Common myeloid progenitor, CD34-positive (primary cell): ENCODE results near the gene FAM3B.

Experiments used
- CTCF ChIA-PET: fragments of 350-600 bp; sonication (Branson Sonifier 250); formaldehyde crosslinking; loops from one replicate; lab custom pipeline; 2021; ENCODE audit warnings: antibody characterized with exemption; lab: Charles Lee
- POLR2A ChIA-PET: fragments of 350-600 bp; sonication (Branson Sonifier 250); formaldehyde crosslinking; loops from one replicate; lab custom pipeline; 2021; ENCODE audit warnings: antibody characterized with exemption; lab: Charles Lee
- DNase-seq, 3 donors: peaks; one replicate each; pipeline versions ENCODE4 v3.0.0 to v3.0.0-alpha.2; 2013
- H3K27ac ChIP-seq, 2 experiments: 1 replicate in 1 of 2; 2 replicates in 1 of 2; pipeline ENCODE4 v1.7.0; 2013; ENCODE audit warnings: inconsistent platforms in 2 of 2, low read length in 2 of 2, mild to moderate bottlenecking in 2 of 2, low read depth in 1 of 2, moderate library complexity in 1 of 2; ENCODE audit not compliant: severe bottlenecking in 2 of 2, insufficient read depth in 1 of 2, poor library complexity in 1 of 2
- H3K27me3 ChIP-seq, 5 experiments: replicated peaks in 2 of 5; 1 replicate in 3 of 5; 2 replicates in 2 of 5; pipeline versions ENCODE4 v1.6.1 to v1.7.0; 2013; ENCODE audit warnings: low read length in 4 of 5, mild to moderate bottlenecking in 2 of 5, moderate library complexity in 2 of 5, inconsistent platforms in 1 of 5; ENCODE audit not compliant: insufficient read depth in 5 of 5, control insufficient read depth in 4 of 5
- H3K36me3 ChIP-seq, 4 experiments: 1 replicate in 2 of 4; 2 replicates in 2 of 4; pipeline versions ENCODE4 v1.6.1 to v1.7.0; 2013; ENCODE audit warnings: low read length in 3 of 4, control low read depth in 1 of 4, mild to moderate bottlenecking in 1 of 4; ENCODE audit not compliant: control insufficient read depth in 4 of 4, insufficient read depth in 4 of 4
- H3K4me1 ChIP-seq, 4 experiments: 1 replicate in 3 of 4; 2 replicates in 1 of 4; pipeline versions ENCODE4 v1.6.1 to v1.7.1; 2013; ENCODE audit warnings: low read length in 3 of 4, mild to moderate bottlenecking in 3 of 4, control low read depth in 1 of 4, inconsistent platforms in 1 of 4, moderate library complexity in 1 of 4; ENCODE audit not compliant: control insufficient read depth in 4 of 4, insufficient read depth in 4 of 4; ENCODE audit errors: control extremely low read depth in 1 of 4
- H3K4me3 ChIP-seq, 7 experiments: 1 replicate in 4 of 7; 2 replicates in 3 of 7; pipeline versions ENCODE4 v1.5.1 to v1.7.0; 2013; ENCODE audit warnings: mild to moderate bottlenecking in 7 of 7, low read length in 6 of 7, moderate library complexity in 6 of 7, inconsistent platforms in 2 of 7, low read depth in 2 of 7, control low read depth in 1 of 7; ENCODE audit not compliant: insufficient read depth in 4 of 7, control insufficient read depth in 1 of 7; ENCODE audit errors: extremely low read depth in 1 of 7
- H3K9me3 ChIP-seq, 5 experiments: 1 replicate in 4 of 5; 2 replicates in 1 of 5; pipeline versions ENCODE4 v1.6.1 to v1.7.1; 2013; ENCODE audit warnings: low read length in 4 of 5, mild to moderate bottlenecking in 2 of 5, inconsistent platforms in 1 of 5, low read depth in 1 of 5, moderate library complexity in 1 of 5; ENCODE audit not compliant: control insufficient read depth in 4 of 5, insufficient read depth in 2 of 5; ENCODE audit errors: control extremely low read depth in 1 of 5
- WGBS: methylation state at CpG from one replicate; pipeline ENCODE4 v1.1.5; 2013; ENCODE audit not compliant: insufficient coverage; 5-methylcytosine and 5-hydroxymethylcytosine counted together

FAM3B gene

DNA sequence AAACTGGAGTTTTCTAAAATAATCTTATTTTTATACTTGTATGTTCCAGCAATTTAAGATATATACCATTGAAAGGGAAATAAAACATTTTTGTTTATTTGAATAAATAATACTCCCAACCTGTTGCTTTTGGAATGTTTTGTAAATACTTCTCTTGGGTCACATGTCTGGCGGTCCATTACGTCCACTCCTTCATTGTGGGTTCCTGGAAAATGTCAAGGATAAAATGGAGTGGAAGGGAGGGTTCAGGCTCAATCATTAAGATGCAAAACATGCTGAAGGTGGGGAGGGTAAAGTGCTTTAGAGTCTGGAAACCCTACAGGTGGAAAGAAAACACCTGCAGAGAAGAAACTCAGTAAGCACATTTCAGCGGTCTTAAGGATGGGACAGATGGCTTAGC lies 34.2 kb upstream of the FAM3B start:
- H3K9me3 ChIP-seq: no peaks in the 10 kb centered on the region
- H3K4me1 ChIP-seq: no peaks in the 10 kb centered on the region
- 84% methylated on average over 3 of the region's 3 CpGs for WGBS
- DNase-seq: no peak
- H3K4me3 ChIP-seq: no peak overlapping the region
- CTCF ChIA-PET: interaction anchor here (0.7 to 6.6 kb wide), 21 partner anchors 8 to 330 kb away, joined by 3 to 101 read pairs (median 5); no protein-coding TSS in a partner anchor
- H3K27me3 ChIP-seq: peaks cover 3 to 14% (median 10%) of the 10 kb centered on the region in 5 experiments
- H3K36me3 ChIP-seq: no peaks in the 10 kb centered on the region
- no peak overlapping the region for H3K27ac ChIP-seq
- POLR2A ChIA-PET: interaction anchor here (1.2 kb wide), 1 partner anchor 178 kb away, joined by 4 read pairs; no protein-coding TSS in a partner anchor

- ChIA-PET POLR2A (no interaction called here), CTCF (interaction anchor here (0.7 to 6.6 kb wide), 36 partner anchors 9 to 534 kb away, joined by 3 to 101 read pairs (median 4); no protein-coding TSS in a partner anchor)
- H3K4me3 ChIP-seq: no peak overlapping the region
- WGBS: 26% methylated on average over 7 of the region's 8 CpGs
- no peaks in the 10 kb centered on the region for H3K4me1 ChIP-seq
- no peak overlapping the region for H3K27ac ChIP-seq
- H3K27me3 ChIP-seq: peaks cover 3 to 14% (median 10%) of the 10 kb centered on the region in 5 experiments
- peak; percentile 81 to 90 (median 85) for DNase-seq
- H3K36me3 ChIP-seq: no peaks in the 10 kb centered on the region
- no peaks in the 10 kb centered on the region for H3K9me3 ChIP-seq
These were observed 33.3 kb upstream of the FAM3B start for GRCh38 chr21:41283211-41283818.

DNA sequence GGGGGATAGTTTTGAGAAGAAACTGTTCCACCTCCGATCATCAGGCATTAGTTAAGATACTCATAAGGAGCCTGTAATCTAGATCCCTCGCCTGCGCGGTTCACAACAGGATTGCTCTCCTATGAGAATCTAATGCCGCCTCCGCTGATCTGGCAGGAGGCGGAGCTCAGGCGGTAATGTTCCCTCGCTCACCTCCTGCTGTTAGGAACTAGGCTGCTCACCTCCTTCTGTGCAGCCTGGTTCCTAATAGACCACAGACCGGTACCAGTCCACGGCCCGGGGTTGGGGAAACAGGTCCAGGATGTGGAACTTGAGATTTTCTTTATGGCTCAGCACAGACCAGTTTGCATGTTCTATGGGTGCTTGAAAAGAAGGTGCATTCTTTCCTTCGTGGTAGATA lies 27.2 kb upstream of the FAM3B start:
- DNase-seq: no peak
- no peaks in the 10 kb centered on the region for H3K36me3 ChIP-seq
- H3K4me1 ChIP-seq: peaks cover 0 to 8% (median 6%) of the 10 kb centered on the region in 4 experiments
- ChIA-PET POLR2A (no interaction called here), CTCF (no interaction called here)
- H3K27me3 ChIP-seq: peaks cover 0 to 21% (median 7%) of the 10 kb centered on the region in 5 experiments
- no peak overlapping the region for H3K27ac ChIP-seq
- no peak overlapping the region for H3K4me3 ChIP-seq
- WGBS: 79% methylated on average over 8 of the region's 13 CpGs
- H3K9me3 ChIP-seq: peaks cover 0 to 8% (median 2%) of the 10 kb centered on the region in 5 experiments

GRCh38 chr21:41290106-41290799 lies 26.3 kb upstream of the FAM3B start:
- Histone ChIP-seq H3K4me1 (peaks cover 0 to 8% (median 6%) of the 10 kb centered on the region in 4 experiments), H3K27me3 (peaks cover 0 to 21% (median 7%) of the 10 kb centered on the region in 5 experiments), H3K4me3 (no peak overlapping the region), H3K27ac (no peak overlapping the region), H3K36me3 (no peaks in the 10 kb centered on the region), H3K9me3 (peaks cover 0 to 8% (median 2%) of the 10 kb centered on the region in 5 experiments)
- POLR2A ChIA-PET: interaction anchor here (0.6 kb wide), 1 partner anchor 38 kb away, joined by 4 read pairs; no protein-coding TSS in a partner anchor
- 70% methylated on average over 16 of the region's 24 CpGs for WGBS
- CTCF ChIA-PET: no interaction called here
- no peak for DNase-seq

GRCh38 chr21:41294548-41295231 lies 21.9 kb upstream of the FAM3B start:
- peaks cover 0 to 21% (median 7%) of the 10 kb centered on the region in 5 experiments for H3K27me3 ChIP-seq
- no peaks in the 10 kb centered on the region for H3K36me3 ChIP-seq
- DNase-seq: no peak
- H3K27ac ChIP-seq: no peak overlapping the region
- H3K4me1 ChIP-seq: peaks cover 0 to 8% (median 6%) of the 10 kb centered on the region in 4 experiments
- WGBS: no CpG with 5 or more reads among the region's 1 CpG
- POLR2A ChIA-PET: no interaction called here
- peaks cover 0 to 12% (median 2%) of the 10 kb centered on the region in 5 experiments for H3K9me3 ChIP-seq
- CTCF ChIA-PET: no interaction called here
- H3K4me3 ChIP-seq: no peak overlapping the region

DNA sequence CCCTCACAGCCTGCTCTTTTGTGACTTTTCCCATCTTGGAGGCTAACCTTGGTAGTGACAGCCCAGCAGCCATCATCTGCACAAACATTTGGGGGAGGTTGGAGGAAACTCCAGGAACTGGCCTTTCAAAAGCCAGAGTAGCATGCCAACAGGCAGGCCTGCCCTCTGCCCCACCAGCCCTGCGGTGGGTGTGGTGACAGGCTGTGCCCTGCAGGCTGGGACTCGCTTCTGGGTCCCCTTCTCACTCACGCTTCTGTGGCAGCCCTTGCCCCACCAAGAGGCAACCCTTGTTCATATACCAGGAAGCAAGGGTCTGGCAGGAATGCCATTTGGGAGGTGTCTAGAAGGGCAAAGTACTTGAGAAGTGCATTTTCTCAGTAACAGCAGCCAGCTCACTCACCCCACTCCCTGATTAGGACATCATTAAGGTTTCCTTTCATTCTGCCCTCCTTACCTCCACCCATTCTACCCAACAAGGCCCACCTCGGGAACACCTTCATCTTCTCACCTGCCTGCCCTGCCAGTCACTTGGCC lies 20.8 kb upstream of the FAM3B start:
- no peak for DNase-seq
- no peak overlapping the region for H3K27ac ChIP-seq
- no peak overlapping the region for H3K4me3 ChIP-seq
- peaks cover 0 to 8% (median 6%) of the 10 kb centered on the region in 4 experiments for H3K4me1 ChIP-seq
- 93% methylated on average over 3 of the region's 4 CpGs for WGBS
- CTCF ChIA-PET: no interaction called here
- H3K9me3 ChIP-seq: peaks cover 0 to 12% (median 2%) of the 10 kb centered on the region in 5 experiments
- H3K27me3 ChIP-seq: peaks cover 0 to 14% (median 6%) of the 10 kb centered on the region in 5 experiments
- POLR2A ChIA-PET: no interaction called here
- no peaks in the 10 kb centered on the region for H3K36me3 ChIP-seq
